PC-3 (cell line): ENCODE data around the gene GALNTL6.

Experiments
- CTCF ChIP-seq: fragments of 300-600 bp; sonication (generic); conservative IDR thresholded peaks from 2 replicates; pipeline ENCODE4 v1.5.1; 2017; ENCODE audit warnings: antibody characterized with exemption, low read depth, mild to moderate bottlenecking, low read length
- EZH2 ChIP-seq: fragments of 300-600 bp; sonication (generic); IDR thresholded peaks from one replicate; pipeline ENCODE4 v1.6.1; 2017; ENCODE audit warnings: antibody characterized with exemption, mild to moderate bottlenecking, low read length; ENCODE audit not compliant: unreplicated experiment

DNA sequence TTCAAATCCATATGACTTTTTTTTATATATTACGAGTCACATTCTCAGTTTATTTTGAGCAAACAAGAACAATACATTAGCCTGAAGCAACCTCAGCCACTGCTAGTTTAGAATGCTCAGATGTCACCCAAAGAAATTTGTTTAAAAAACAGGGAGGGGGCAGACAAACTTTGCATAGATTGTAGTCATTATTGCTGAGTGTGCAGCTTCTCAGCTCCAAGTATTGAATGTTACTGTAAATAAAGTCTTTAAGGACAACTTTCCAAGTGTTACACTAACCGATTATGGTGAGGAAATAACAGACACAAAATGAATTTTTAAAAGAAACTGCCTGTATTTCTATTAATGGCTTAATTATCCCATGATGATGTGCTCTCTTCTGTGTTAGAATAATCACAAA lies 835.9 kb downstream of the GALNTL6 start:
- TF ChIP-seq CTCF, result no peak
- no peak for TF ChIP-seq EZH2
